A549 (cell line): ENCODE measurements around the gene VPS50. TPM values are rescaled to one million over a fixed set of nuclear protein-coding genes. Genes with fewer than 3 reads are reported as not detected.

Experiments used
- ATAC-seq, 2 experiments: fragments of 200-7000 bp in 1 of 2; fragments of >200 bp in 1 of 2; cut with Nextera tagmentation in 1 of 2; cut with Tn5 transposase in 1 of 2; 3 replicates each; pipeline versions ENCODE4 v1.8.0 to v1.9.1; 2018 to 2020; ENCODE audit warnings: mild to moderate bottlenecking in 1 of 2, moderate library complexity in 1 of 2
- CTCF ChIA-PET: fragments of 300-600 bp; sonication (Branson Sonifier 250); formaldehyde crosslinking; extraction: SDS; loops from one replicate; lab custom pipeline; 2021; ENCODE audit warnings: antibody characterized with exemption, inconsistent platforms; lab: Yijun Ruan, JAX
- POLR2A ChIA-PET: fragments of 350-600 bp; formaldehyde crosslinking; extraction: SDS; loops from one replicate; lab custom pipeline; 2021; ENCODE audit warnings: antibody characterized with exemption, inconsistent platforms; lab: Yijun Ruan, JAX
- DNase-seq, 2 experiments: peaks; one replicate each; pipeline versions ENCODE4 v3.0.0 to v3.0.0-alpha.2; 2011 to 2016; ENCODE audit warnings: low read depth in 1 of 2, low spot score in 1 of 2
- FAIRE-seq: peaks from 2 replicates; lab custom pipeline; 2011; peaks lifted over from hg19 to GRCh38; lab: Jason Lieb, UNC
- H3K27ac ChIP-seq, 2 experiments: fragments of >200 bp; sonication (Bioruptor Twin); formaldehyde crosslinking; 3 replicates each; pipeline ENCODE4 v1.5.1; 2016 to 2017
- H3K4me1 ChIP-seq: fragments of >200 bp; sonication (Bioruptor Twin); formaldehyde crosslinking; 3 replicates; pipeline ENCODE4 v1.6.1; 2016
- H3K4me2 ChIP-seq: fragments of >200 bp; sonication (Bioruptor Twin); formaldehyde crosslinking; 3 replicates; pipeline ENCODE4 v1.6.1; 2016
- H3K4me3 ChIP-seq: fragments of >200 bp; sonication (Bioruptor Twin); formaldehyde crosslinking; 3 replicates; pipeline ENCODE4 v1.5.1; 2016
- H3K9me3 ChIP-seq: fragments of >200 bp; sonication (Bioruptor Twin); formaldehyde crosslinking; 3 replicates; pipeline ENCODE4 v1.6.1; 2016
- BHLHE40 ChIP-seq: IDR thresholded peaks from 2 replicates; pipeline ENCODE4 v1.6.1; 2012; ENCODE audit warnings: low read depth, low read length, inconsistent platforms
- CBX2 ChIP-seq: fragments of 200-600 bp; sonication (generic); IDR thresholded peaks from 2 replicates; pipeline ENCODE4 v1.6.1; 2016; ENCODE audit warnings: low read depth, mild to moderate bottlenecking, borderline replicate concordance
- CBX8 ChIP-seq: fragments of 200-600 bp; sonication (generic); IDR thresholded peaks from 2 replicates; pipeline ENCODE4 v1.6.1; 2016
- EHF ChIP-seq: fragments of 250-450 bp; sonication (Bioruptor Pico); IDR thresholded peaks from 2 replicates; pipeline ENCODE4 v1.5.0; 2020; ENCODE audit warnings: mild to moderate bottlenecking
- EHMT2 ChIP-seq: fragments of 200-600 bp; sonication (generic); IDR thresholded peaks from 2 replicates; pipeline ENCODE4 v1.6.1; 2016; ENCODE audit warnings: antibody characterized with exemption, low read depth, mild to moderate bottlenecking, moderate library complexity
- EP300 ChIP-seq, 2 experiments: fragments of >200 bp; sonication (Bioruptor Twin); formaldehyde crosslinking; IDR thresholded peaks; 2 replicates in 1 of 2; 3 replicates in 1 of 2; pipeline ENCODE4 v1.6.1; 2016 to 2017
- FOSB ChIP-seq: fragments of 250-450 bp; sonication (Bioruptor Pico); IDR thresholded peaks from 2 replicates; pipeline ENCODE4 v1.5.0; 2020; ENCODE audit warnings: mild to moderate bottlenecking, moderate library complexity
- FOSL2 ChIP-seq, 2 experiments: fragments of 450-650 bp in 1 of 2; fragments of >200 bp in 1 of 2; sonication (Bioruptor Twin) in 1 of 2; formaldehyde crosslinking; IDR thresholded peaks; 2 replicates each; pipeline versions ENCODE4 v1.5.0 to v1.6.1; 2016 to 2020; ENCODE audit warnings: mild to moderate bottlenecking in 1 of 2, moderate library complexity in 1 of 2
- GATA3 ChIP-seq: IDR thresholded peaks from 2 replicates; pipeline ENCODE4 v1.6.1; 2012; ENCODE audit warnings: borderline replicate concordance
- HOXB5 ChIP-seq: fragments of 250-450 bp; sonication (Bioruptor Pico); IDR thresholded peaks from 2 replicates; pipeline ENCODE4 v1.5.0; 2020; ENCODE audit warnings: mild to moderate bottlenecking, moderate library complexity
- MAZ ChIP-seq: fragments of 150-350 bp; IDR thresholded peaks from 2 replicates; pipeline ENCODE4 v1.6.1; 2014; ENCODE audit warnings: antibody characterized with exemption, low read depth, low read length, borderline replicate concordance
- NPAS2 ChIP-seq: fragments of 250-450 bp; sonication (Bioruptor Pico); IDR thresholded peaks from 2 replicates; pipeline ENCODE4 v1.8.0; 2022; ENCODE audit warnings: mild to moderate bottlenecking, moderate library complexity, borderline replicate concordance
- PHF8 ChIP-seq: fragments of 200-600 bp; sonication (generic); IDR thresholded peaks from 2 replicates; pipeline ENCODE4 v1.6.1; 2016; ENCODE audit warnings: low read depth, mild to moderate bottlenecking, antibody characterized with exemption, moderate library complexity, borderline replicate concordance
- RAD21 ChIP-seq, 2 experiments: fragments of >200 bp in 1 of 2; sonication (Bioruptor Twin) in 1 of 2; formaldehyde crosslinking in 1 of 2; IDR thresholded peaks in 1 of 2; conservative IDR thresholded peaks in 1 of 2; 2 replicates in 1 of 2; 3 replicates in 1 of 2; pipeline ENCODE4 v1.6.1; 2012 to 2018; ENCODE audit warnings: inconsistent platforms in 1 of 2
- RARB ChIP-seq: fragments of 250-450 bp; sonication (Bioruptor Pico); IDR thresholded peaks from 2 replicates; pipeline ENCODE4 v1.8.0; 2021; ENCODE audit warnings: mild to moderate bottlenecking, moderate library complexity
- RNF2 ChIP-seq: fragments of 200-600 bp; sonication (generic); IDR thresholded peaks from 2 replicates; pipeline ENCODE4 v1.6.1; 2016; ENCODE audit warnings: low read depth, mild to moderate bottlenecking, antibody characterized with exemption, moderate library complexity, borderline replicate concordance
- SMC3 ChIP-seq: fragments of >200 bp; sonication (Bioruptor Twin); formaldehyde crosslinking; IDR thresholded peaks from 3 replicates; pipeline ENCODE4 v1.6.1; 2018; ENCODE audit warnings: inconsistent platforms
- ZC3H11A ChIP-seq: fragments of 450-650 bp; IDR thresholded peaks from 2 replicates; pipeline ENCODE4 v1.6.1; 2014; ENCODE audit warnings: antibody characterized with exemption, mild to moderate bottlenecking
- ZNF302 ChIP-seq: fragments of 250-450 bp; sonication (Bioruptor Pico); IDR thresholded peaks from 2 replicates; pipeline ENCODE4 v1.9.0; 2021; ENCODE audit warnings: inconsistent platforms, mild to moderate bottlenecking, moderate library complexity
- WGBS: methylation state at CpG from one replicate; pipeline ENCODE4 v1.1.6; 2017; ENCODE audit errors: missing lambda C conversion rate; 5-methylcytosine and 5-hydroxymethylcytosine counted together
- polyA plus RNA-seq, 4 experiments: library from polyadenylated mRNA; depleted of rRNA in 3 of 4; stranded (reverse); fragments of >200 nt; fragmentation: RNase III in 1 of 4; extraction: RNeasy Plus Mini Kit Qiagen cat#74134 plus additional on column Dnase treatment in 1 of 4; gene quantifications; 2 replicates in 3 of 4; 3 replicates in 1 of 4; pipeline ENCODE4 v1.2.3, GENCODE V29; 2011 to 2017
- TF ChIP-seq, protein P1 (sequence below): fragments of >200 bp; sonication (Bioruptor Twin); formaldehyde crosslinking; IDR thresholded peaks from 3 replicates; pipeline ENCODE4 v1.5.1; 2016
- TF ChIP-seq, protein P2 (sequence below): fragments of 450-650 bp; IDR thresholded peaks from 2 replicates; pipeline ENCODE4 v1.6.1; 2014; ENCODE audit warnings: antibody characterized with exemption
- TF ChIP-seq, protein P3 (sequence below): fragments of >200 bp; sonication (Bioruptor Twin); formaldehyde crosslinking; IDR thresholded peaks from 2 replicates; pipeline ENCODE4 v1.6.1; 2016
- TF ChIP-seq, protein P4 (sequence below): IDR thresholded peaks from 2 replicates; pipeline ENCODE4 v1.6.1; 2012
- TF ChIP-seq, protein P5 (sequence below): fragments of 150-350 bp; IDR thresholded peaks from 2 replicates; pipeline ENCODE4 v1.6.1; 2014; ENCODE audit warnings: low read depth, mild to moderate bottlenecking, low read length

VPS50 gene
- polyA plus RNA-seq, 2 of the 4 experiments (the other 2 are of a cell fraction): 8.9 to 19.0 TPM

DNA sequence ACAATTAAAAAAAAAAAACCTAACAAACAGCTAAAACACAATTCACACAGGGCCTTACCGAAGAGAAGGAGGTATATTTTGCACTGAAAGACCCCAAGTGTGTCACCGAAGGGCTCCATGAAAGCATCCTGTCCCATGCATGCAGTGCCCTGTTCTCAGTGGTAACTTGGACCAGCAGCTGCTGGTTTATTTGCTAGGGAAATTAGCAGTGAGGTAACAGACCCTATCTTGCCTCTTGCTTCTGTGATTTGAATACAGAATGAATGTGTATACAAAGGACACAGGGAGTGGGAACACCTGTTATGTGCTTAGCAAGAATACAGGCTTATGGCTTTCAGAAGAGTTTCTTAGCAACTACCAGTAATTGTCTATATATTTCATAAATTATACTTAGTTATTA lies 5.9 kb upstream of the VPS50 start, which contains the start of gene HEPACAM2:
Gene HEPACAM2 (minus strand): TSS at position 160 of the 400 bp plus-strand sequence.
- H3K9me3 ChIP-seq: no peaks in the 10 kb centered on the region
- H3K4me1 ChIP-seq: 0 out of 3 replicates have a peak, but pooled peaks cover 4% of the 10 kb centered on the region
- ATAC-seq (no peak), FAIRE-seq (no peak), DNase-seq (no peak)
- 11% methylated on average over 2 of the region's 2 CpGs for WGBS
- no peak within 1 kb of the TSS for H3K4me2 ChIP-seq
- no peak within 1 kb of the TSS for H3K4me3 ChIP-seq
- H3K27ac ChIP-seq: no peak within 1 kb of the TSS
- ChIA-PET CTCF (interaction anchor here (3.5 kb wide), 1 partner anchor 47 kb away, joined by 19 read pairs; no protein-coding TSS in a partner anchor), POLR2A (no interaction called here)
- TF ChIP-seq, protein P1, sequence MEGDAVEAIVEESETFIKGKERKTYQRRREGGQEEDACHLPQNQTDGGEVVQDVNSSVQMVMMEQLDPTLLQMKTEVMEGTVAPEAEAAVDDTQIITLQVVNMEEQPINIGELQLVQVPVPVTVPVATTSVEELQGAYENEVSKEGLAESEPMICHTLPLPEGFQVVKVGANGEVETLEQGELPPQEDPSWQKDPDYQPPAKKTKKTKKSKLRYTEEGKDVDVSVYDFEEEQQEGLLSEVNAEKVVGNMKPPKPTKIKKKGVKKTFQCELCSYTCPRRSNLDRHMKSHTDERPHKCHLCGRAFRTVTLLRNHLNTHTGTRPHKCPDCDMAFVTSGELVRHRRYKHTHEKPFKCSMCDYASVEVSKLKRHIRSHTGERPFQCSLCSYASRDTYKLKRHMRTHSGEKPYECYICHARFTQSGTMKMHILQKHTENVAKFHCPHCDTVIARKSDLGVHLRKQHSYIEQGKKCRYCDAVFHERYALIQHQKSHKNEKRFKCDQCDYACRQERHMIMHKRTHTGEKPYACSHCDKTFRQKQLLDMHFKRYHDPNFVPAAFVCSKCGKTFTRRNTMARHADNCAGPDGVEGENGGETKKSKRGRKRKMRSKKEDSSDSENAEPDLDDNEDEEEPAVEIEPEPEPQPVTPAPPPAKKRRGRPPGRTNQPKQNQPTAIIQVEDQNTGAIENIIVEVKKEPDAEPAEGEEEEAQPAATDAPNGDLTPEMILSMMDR: no peak
- no peak for TF ChIP-seq RARB
- no peak for TF ChIP-seq BHLHE40
- TF ChIP-seq CBX2: no peak
- TF ChIP-seq, all 56 proteins: peak for 0

DNA sequence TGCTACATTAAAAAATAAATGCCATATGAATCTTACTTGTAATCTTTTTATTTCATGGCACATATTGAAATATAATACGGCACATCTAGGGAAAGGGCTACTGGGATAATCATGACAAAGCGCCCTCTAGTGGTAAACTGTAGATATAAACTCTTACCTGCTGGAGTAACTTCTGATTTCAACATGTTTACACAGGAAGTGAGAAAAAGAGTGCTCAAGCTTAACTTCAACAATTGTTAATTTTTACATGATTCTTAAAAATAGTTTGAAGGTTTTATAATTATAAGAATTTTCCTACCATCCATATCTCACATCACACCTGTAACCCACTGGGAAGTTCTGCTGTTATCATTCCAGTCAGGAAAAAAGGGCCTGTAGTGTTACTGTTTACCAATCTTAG lies 3.9 kb upstream of the VPS50 start:
- POLR2A ChIA-PET: no interaction called here
- Histone ChIP-seq H3K27ac (no peak overlapping the region), H3K4me1 (peaks cover 11% of the 10 kb centered on the region; the same call in 2 of the 3 replicates), H3K4me2 (0 out of 3 replicates have a peak overlapping the region, but pooled peaks have one; percentile 8), H3K9me3 (no peaks in the 10 kb centered on the region), H3K4me3 (no peak overlapping the region)
- 5% methylated on average over 2 of the region's 2 CpGs for WGBS
- TF ChIP-seq GATA3 (no peak), SMC3 (peak; percentile 68), NPAS2 (CRISPR knock-in tag) (no peak), EHF (CRISPR knock-in tag) (no peak), ZNF302 (CRISPR knock-in tag) (no peak), FOSL2 (IDR thresholded peaks at IDR 0.05) (no peak), FOSL2 (CRISPR knock-in tag; IDR thresholded peaks at IDR 0.05) (no peak), EHMT2 (no peak), RAD21 (conservative IDR thresholded peaks at IDR 0.05 in 1 of 2, IDR thresholded peaks at IDR 0.05 in 1 of 2) (peak; percentile 53 to 63)
- TF ChIP-seq, protein P1: peak; percentile 86
- CTCF ChIA-PET: interaction anchor here (0.6 to 3.5 kb wide), 16 partner anchors 9 to 827 kb away, joined by 3 to 22 read pairs (median 4); no protein-coding TSS in a partner anchor
- ATAC-seq: no peak
- FAIRE-seq: no peak
- peak; percentile 38 to 65 for DNase-seq

DNA sequence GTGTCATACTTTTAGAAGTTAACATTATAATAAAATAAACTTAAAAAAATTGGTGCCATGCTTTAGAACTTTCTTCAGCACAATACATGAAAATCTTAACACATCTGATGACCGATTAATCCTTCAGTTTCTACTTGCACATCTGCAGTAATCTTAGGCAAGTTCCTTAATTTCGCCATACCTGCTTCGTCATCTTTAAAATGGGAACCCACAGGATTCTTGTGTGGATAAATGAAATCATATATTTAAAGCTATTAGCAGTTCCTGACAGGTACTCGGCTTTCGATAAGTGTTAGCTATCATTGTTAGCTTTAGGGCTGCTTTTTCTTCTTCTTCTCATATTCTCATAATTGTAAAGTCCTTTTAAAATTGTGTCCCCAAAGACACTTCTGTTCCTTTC lies 907 bp upstream of the VPS50 start:
- ATAC-seq (no peak), DNase-seq (no peak), FAIRE-seq (no peak)
- Histone ChIP-seq H3K9me3 (no peaks in the 10 kb centered on the region), H3K27ac (peak overlapping the region; percentile 71 to 86; a peak in 4 of 6 replicates), H3K4me2 (peak overlapping the region; percentile 97), H3K4me1 (peaks cover 15% of the 10 kb centered on the region; the same call in 2 of the 3 replicates), H3K4me3 (peak overlapping the region; percentile 58)
- POLR2A ChIA-PET: interaction anchor here (0.6 to 1.0 kb wide), 3 partner anchors 60 to 659 kb away, joined by 3 read pairs; partner anchors contain the start of gene TFPI2
- WGBS: 22% methylated on average over 5 of the region's 5 CpGs
- TF ChIP-seq BHLHE40: no peak
- TF ChIP-seq, protein P2, sequence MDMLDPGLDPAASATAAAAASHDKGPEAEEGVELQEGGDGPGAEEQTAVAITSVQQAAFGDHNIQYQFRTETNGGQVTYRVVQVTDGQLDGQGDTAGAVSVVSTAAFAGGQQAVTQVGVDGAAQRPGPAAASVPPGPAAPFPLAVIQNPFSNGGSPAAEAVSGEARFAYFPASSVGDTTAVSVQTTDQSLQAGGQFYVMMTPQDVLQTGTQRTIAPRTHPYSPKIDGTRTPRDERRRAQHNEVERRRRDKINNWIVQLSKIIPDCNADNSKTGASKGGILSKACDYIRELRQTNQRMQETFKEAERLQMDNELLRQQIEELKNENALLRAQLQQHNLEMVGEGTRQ: no peak
- TF ChIP-seq RAD21 (conservative IDR thresholded peaks at IDR 0.05 in 1 of 2, IDR thresholded peaks at IDR 0.05 in 1 of 2): no peak
- no peak for TF ChIP-seq FOSB
- TF ChIP-seq EP300 (IDR thresholded peaks at IDR 0.05): no peak
- TF ChIP-seq PHF8: no peak
- TF ChIP-seq, protein P3, sequence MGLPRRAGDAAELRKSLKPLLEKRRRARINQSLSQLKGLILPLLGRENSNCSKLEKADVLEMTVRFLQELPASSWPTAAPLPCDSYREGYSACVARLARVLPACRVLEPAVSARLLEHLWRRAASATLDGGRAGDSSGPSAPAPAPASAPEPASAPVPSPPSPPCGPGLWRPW: no peak
- TF ChIP-seq RNF2: no peak
- TF ChIP-seq MAZ: no peak
- TF ChIP-seq, protein P4, sequence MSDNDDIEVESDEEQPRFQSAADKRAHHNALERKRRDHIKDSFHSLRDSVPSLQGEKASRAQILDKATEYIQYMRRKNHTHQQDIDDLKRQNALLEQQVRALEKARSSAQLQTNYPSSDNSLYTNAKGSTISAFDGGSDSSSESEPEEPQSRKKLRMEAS: no peak
- TF ChIP-seq, protein P5, sequence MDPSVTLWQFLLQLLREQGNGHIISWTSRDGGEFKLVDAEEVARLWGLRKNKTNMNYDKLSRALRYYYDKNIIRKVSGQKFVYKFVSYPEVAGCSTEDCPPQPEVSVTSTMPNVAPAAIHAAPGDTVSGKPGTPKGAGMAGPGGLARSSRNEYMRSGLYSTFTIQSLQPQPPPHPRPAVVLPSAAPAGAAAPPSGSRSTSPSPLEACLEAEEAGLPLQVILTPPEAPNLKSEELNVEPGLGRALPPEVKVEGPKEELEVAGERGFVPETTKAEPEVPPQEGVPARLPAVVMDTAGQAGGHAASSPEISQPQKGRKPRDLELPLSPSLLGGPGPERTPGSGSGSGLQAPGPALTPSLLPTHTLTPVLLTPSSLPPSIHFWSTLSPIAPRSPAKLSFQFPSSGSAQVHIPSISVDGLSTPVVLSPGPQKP: no peak
- no peak for TF ChIP-seq CBX8
- TF ChIP-seq ZC3H11A: no peak
- TF ChIP-seq GATA3: no peak
- no peak for TF ChIP-seq HOXB5
- CTCF ChIA-PET: interaction anchor here (0.8 to 1.0 kb wide), 2 partner anchors 14 to 183 kb away, joined by 3 read pairs; no protein-coding TSS in a partner anchor
